SK-N-SH (cell line): ENCODE results near the gene NUFIP1. TPM values are rescaled to one million over a fixed set of nuclear protein-coding genes. Genes with fewer than 3 reads are reported as not detected.

ENCODE experiments used
- CTCF ChIA-PET: fragments of 300-600, 350-600 bp; formaldehyde crosslinking; extraction: SDS; loops from one replicate; lab custom pipeline; 2021; lab: Yijun Ruan, JAX
- POLR2A ChIA-PET: fragments of 350-600 bp; sonication (Branson Sonifier 250); formaldehyde crosslinking; extraction: SDS; loops from one replicate; lab custom pipeline; 2020; ENCODE audit warnings: antibody characterized with exemption, inconsistent platforms; lab: Yijun Ruan, JAX
- DNase-seq: peaks from one replicate; pipeline ENCODE4 v3.0.0; 2012
- H2AFZ ChIP-seq: fragments of 200-600 bp; sonication (generic); 2 replicates; pipeline ENCODE4 v1.8.1; 2016; ENCODE audit warnings: antibody characterized with exemption, mild to moderate bottlenecking, low read depth
- H3F3A ChIP-seq: fragments of 200-600 bp; sonication (generic); replicated peaks from 2 replicates; pipeline ENCODE3; 2016; ENCODE audit warnings: antibody characterized with exemption, mild to moderate bottlenecking; ENCODE audit not compliant: insufficient read depth
- H3K27ac ChIP-seq, 2 experiments: fragments of 200-500 bp in 1 of 2; fragments of 200-600 bp in 1 of 2; sonication (Bioruptor generic) in 1 of 2; sonication (generic), shearing (Covaris generic) in 1 of 2; 2 replicates each; pipeline versions ENCODE4 v1.5.1 to v1.6.1; 2014 to 2016; ENCODE audit warnings: low read depth in 2 of 2, inconsistent platforms in 1 of 2, low read length in 1 of 2, mild to moderate bottlenecking in 1 of 2, mixed read lengths in 1 of 2
- H3K27me3 ChIP-seq: fragments of 200-600 bp; sonication (generic), shearing (Covaris generic); 2 replicates; pipeline ENCODE4 v1.6.1; 2016; ENCODE audit warnings: mixed run types; ENCODE audit not compliant: insufficient read depth
- H3K36me3 ChIP-seq, 2 experiments: fragments of 200-500 bp in 1 of 2; fragments of 200-600 bp in 1 of 2; sonication (Bioruptor generic) in 1 of 2; sonication (generic) in 1 of 2; replicated peaks in 1 of 2; 2 replicates each; pipeline versions ENCODE3 to v1.5.1; 2014 to 2016; ENCODE audit warnings: low read length in 1 of 2, mild to moderate bottlenecking in 1 of 2; ENCODE audit not compliant: insufficient read depth in 2 of 2, control insufficient read depth in 1 of 2
- H3K4me1 ChIP-seq, 2 experiments: fragments of 200-500 bp in 1 of 2; fragments of 200-600 bp in 1 of 2; sonication (Bioruptor generic) in 1 of 2; sonication (generic), shearing (Covaris generic) in 1 of 2; 2 replicates each; pipeline versions ENCODE4 v1.5.1 to v1.6.1; 2014 to 2016; ENCODE audit warnings: low read depth in 1 of 2, low read length in 1 of 2, mixed run types in 1 of 2; ENCODE audit not compliant: insufficient read depth in 2 of 2, control insufficient read depth in 1 of 2
- H3K4me2 ChIP-seq: fragments of 200-600 bp; sonication (generic), shearing (Covaris generic); 2 replicates; pipeline ENCODE4 v1.6.1; 2017; ENCODE audit warnings: mixed run types
- H3K4me3 ChIP-seq, 2 experiments: fragments of 200-500 bp in 1 of 2; fragments of 200-600 bp in 1 of 2; sonication (Bioruptor generic) in 1 of 2; sonication (generic), shearing (Covaris generic) in 1 of 2; 2 replicates each; pipeline versions ENCODE4 v1.5.1 to v1.8.1; 2014 to 2016; ENCODE audit warnings: low read depth in 2 of 2, inconsistent platforms in 1 of 2, low read length in 1 of 2, mild to moderate bottlenecking in 1 of 2, mixed read lengths in 1 of 2, moderate library complexity in 1 of 2
- H3K79me2 ChIP-seq: fragments of 200-600 bp; sonication (generic); 2 replicates; pipeline ENCODE4 v1.8.1; 2017; ENCODE audit warnings: mild to moderate bottlenecking; ENCODE audit not compliant: insufficient read depth
- H3K9ac ChIP-seq: fragments of 200-600 bp; sonication (generic); 2 replicates; pipeline ENCODE4 v1.6.1; 2017; ENCODE audit warnings: mixed run types
- H3K9me2 ChIP-seq: fragments of 200-600 bp; sonication (generic); 2 replicates; pipeline ENCODE4 v1.6.1; 2017; ENCODE audit warnings: mixed run types
- H3K9me3 ChIP-seq: fragments of 200-600 bp; sonication (generic); 2 replicates; pipeline ENCODE4 v1.6.1; 2017; ENCODE audit warnings: mixed run types, mild to moderate bottlenecking, moderate library complexity
- H4K20me1 ChIP-seq: fragments of 200-600 bp; sonication (generic); 2 replicates; pipeline ENCODE4 v1.6.1; 2017; ENCODE audit warnings: mild to moderate bottlenecking, mixed run types; ENCODE audit not compliant: insufficient read depth
- CTCF ChIP-seq: fragments of 200-600 bp; sonication (generic); IDR thresholded peaks from 2 replicates; pipeline ENCODE4 v1.6.1; 2017; ENCODE audit warnings: antibody characterized with exemption, mild to moderate bottlenecking, moderate library complexity
- EP300 ChIP-seq, 2 experiments: IDR thresholded peaks; 2 replicates each; pipeline versions ENCODE4 v1.4.0 to v1.6.1; 2012; ENCODE audit warnings: borderline replicate concordance in 1 of 2, low read depth in 1 of 2, low read length in 1 of 2
- FOSL2 ChIP-seq: IDR thresholded peaks from 2 replicates; pipeline ENCODE4 v1.4.0; 2012; ENCODE audit warnings: low read depth, mild to moderate bottlenecking, moderate library complexity, borderline replicate concordance
- JUND ChIP-seq: IDR thresholded peaks from 2 replicates; pipeline ENCODE4 v1.4.0; 2012
- MEF2A ChIP-seq: IDR thresholded peaks from 2 replicates; pipeline ENCODE4 v1.4.0; 2012; ENCODE audit warnings: low read depth, borderline replicate concordance
- PBX3 ChIP-seq: IDR thresholded peaks from 2 replicates; pipeline ENCODE4; 2012
- REST ChIP-seq: IDR thresholded peaks from 2 replicates; pipeline ENCODE4 v1.6.1; 2012; ENCODE audit warnings: mild to moderate bottlenecking, low read depth, low read length, moderate library complexity
- TCF12 ChIP-seq: IDR thresholded peaks from 2 replicates; pipeline ENCODE4 v1.4.0; 2012
- TEAD4 ChIP-seq: IDR thresholded peaks from 2 replicates; pipeline ENCODE4 v1.4.0; 2012; ENCODE audit warnings: mild to moderate bottlenecking, borderline replicate concordance; ENCODE audit not compliant: insufficient read depth
- USF2 ChIP-seq: fragments of 150-350 bp; IDR thresholded peaks from 2 replicates; pipeline ENCODE4 v1.6.1; 2017; ENCODE audit warnings: antibody characterized with exemption, low read length, low read depth, borderline replicate concordance
- YY1 ChIP-seq: IDR thresholded peaks from 2 replicates; pipeline ENCODE4 v1.4.0; 2012; ENCODE audit warnings: low read depth, mild to moderate bottlenecking
- WGBS: methylation state at CpG from one replicate; pipeline ENCODE4 v1.1.6; 2017; ENCODE audit warnings: low lambda C conversion rate; 5-methylcytosine and 5-hydroxymethylcytosine counted together
- polyA plus RNA-seq, 3 experiments: library from polyadenylated mRNA; depleted of rRNA; stranded (reverse); fragments of >200 nt; gene quantifications; 2 replicates each; pipeline ENCODE4 v1.2.3, GENCODE V29; 2012

The NUFIP1 gene
- polyA plus RNA-seq, 1 of the 3 experiments (the other 2 are of a cell fraction) = 1.9 TPM

GRCh38 chr13:44932850-44933251 lies 56.4 kb downstream of the NUFIP1 start (continued):
- no peak for TF ChIP-seq REST

GRCh38 chr13:44932171-44932849 lies 57.0 kb downstream of the NUFIP1 start:
- no peak overlapping the region for H3K9ac ChIP-seq
- CTCF ChIA-PET = interaction anchor here (1.1 kb wide), 1 partner anchor 449 kb away, joined by 3 read pairs; no protein-coding TSS in a partner anchor

More at GRCh38 chr13:44932171-44932849, 57.0 kb downstream of the NUFIP1 start:
- Histone ChIP-seq H2AFZ (peak overlapping the region; percentile 12; the same call in 1 of the 2 replicates), H3K27ac (peak overlapping the region; percentile 29 to 80; a peak in 3 of 4 replicates), H3K36me3 (no peaks in the 10 kb centered on the region), H4K20me1 (no peaks in the 10 kb centered on the region), H3K79me2 (no peaks in the 10 kb centered on the region), H3K27me3 (no peaks in the 10 kb centered on the region), H3F3A (peaks cover 17% of the 10 kb centered on the region), H3K4me1 (peaks cover 13 to 29% of the 10 kb centered on the region in 2 experiments), H3K9me3 (no peaks in the 10 kb centered on the region), H3K4me3 (no peak overlapping the region), H3K9me2 (no peaks in the 10 kb centered on the region), H3K4me2 (0 out of 2 replicates have a peak overlapping the region, but pooled peaks have one; percentile 29)
- 49% methylated on average over 5 of the region's 5 CpGs for WGBS
- POLR2A ChIA-PET = interaction anchor here (0.8 kb wide), 1 partner anchor 56 kb away, joined by 3 read pairs; no protein-coding TSS in a partner anchor
- no peak for DNase-seq
- TF ChIP-seq CTCF = peak; percentile 25
- no peak for TF ChIP-seq USF2
- peak; percentile 81 for TF ChIP-seq MEF2A
- no peak for TF ChIP-seq TEAD4
- peak; percentile 64 for TF ChIP-seq TCF12
- TF ChIP-seq FOSL2 = peak; percentile 44; the same call in 1 of the 2 replicates
- TF ChIP-seq JUND = peak; percentile 70
- peak in 1 of 2 experiments; percentile 60; a peak in 1 of 4 replicates for TF ChIP-seq EP300 (IDR thresholded peaks at IDR 0.05; ENCODE audit: borderline replicate concordance in 1 of 2, low read depth in 1 of 2, low read length in 1 of 2)
- TF ChIP-seq YY1 = no peak
- peak; percentile 82 for TF ChIP-seq PBX3
